Inferior parietal cortex (tissue), 1 donor: ENCODE results near the gene TAGLN2.
"Not testable (repeated sequence)": the region's sequence is repeated elsewhere in the genome, so short reads cannot be mapped to it uniquely, and the experiment has no call there.

ENCODE experiments used
- DNase-seq: peaks from one replicate; pipeline ENCODE4 v3.0.0-alpha.2; 2016; ENCODE audit errors: extremely low spot score

Gene TAGLN2

GRCh38 chr1:159900086-159900680, 25.1 kb downstream of the TAGLN2 start, which contains the start of gene CFAP45:
Gene CFAP45 (minus strand): TSS chr1:159900165. CDS start chr1:159900098, 67 bp downstream.
- no peak for DNase-seq

- not testable (repeated sequence) for DNase-seq
These were observed 25.7 kb downstream of the TAGLN2 start for GRCh38 chr1:159899634-159900033.

- no peak for DNase-seq
These were observed 26.8 kb downstream of the TAGLN2 start for GRCh38 chr1:159898527-159898926.

GRCh38 chr1:159897962-159898361, 27.3 kb downstream of the TAGLN2 start:
- DNase-seq = no peak

- DNase-seq = no peak
These were observed 28.8 kb downstream of the TAGLN2 start for GRCh38 chr1:159896546-159896930.

- DNase-seq = no peak
These were observed 29.3 kb downstream of the TAGLN2 start for GRCh38 chr1:159895836-159896545.

- no peak for DNase-seq
These were observed 30.0 kb downstream of the TAGLN2 start for GRCh38 chr1:159895286-159895685.

GRCh38 chr1:159892944-159893343, 32.4 kb downstream of the TAGLN2 start:
- no peak for DNase-seq

- DNase-seq = peak; percentile 88
These were observed 33.8 kb downstream of the TAGLN2 start for GRCh38 chr1:159891275-159892157.

GRCh38 chr1:159890390-159890789, 34.9 kb downstream of the TAGLN2 start:
- no peak for DNase-seq

GRCh38 chr1:159889821-159890252, 35.5 kb downstream of the TAGLN2 start:
- DNase-seq = no peak

- DNase-seq = no peak
These were observed 36.1 kb downstream of the TAGLN2 start for GRCh38 chr1:159889202-159889601.

GRCh38 chr1:159884296-159884695, 41.0 kb downstream of the TAGLN2 start:
- DNase-seq = no peak

GRCh38 chr1:159883134-159883533, 42.2 kb downstream of the TAGLN2 start:
- no peak for DNase-seq

- DNase-seq = no peak
These were observed 42.8 kb downstream of the TAGLN2 start for GRCh38 chr1:159882527-159882862.

- DNase-seq = no peak
These were observed 43.4 kb downstream of the TAGLN2 start for GRCh38 chr1:159881622-159882526.

- DNase-seq = no peak
These were observed 44.9 kb downstream of the TAGLN2 start for GRCh38 chr1:159880430-159880829.

- DNase-seq = no peak
These were observed 45.3 kb downstream of the TAGLN2 start for GRCh38 chr1:159879977-159880376.

GRCh38 chr1:159879136-159879535, 46.2 kb downstream of the TAGLN2 start:
- DNase-seq = no peak

- DNase-seq = no peak
These were observed 47.4 kb downstream of the TAGLN2 start for GRCh38 chr1:159877695-159878444.
